A673 (cell line): ENCODE data around the gene PMM2.

ENCODE experiments used
- CTCF ChIP-seq: fragments of 300-800, 200-600 bp; sonication (generic); conservative IDR thresholded peaks from 2 replicates; pipeline ENCODE4 v1.5.1; 2017; ENCODE audit warnings: low read depth, mild to moderate bottlenecking, antibody characterized with exemption, low read length, moderate library complexity, mixed read lengths
- EZH2 ChIP-seq: fragments of 200-600 bp; sonication (generic); IDR thresholded peaks from 2 replicates; pipeline ENCODE4 v1.6.1; 2017; ENCODE audit warnings: borderline replicate concordance, low read depth, mild to moderate bottlenecking, mixed read lengths, antibody characterized with exemption, low read length; ENCODE audit not compliant: poor library complexity, severe bottlenecking

GRCh38 chr16:8777217-8777616 is 20.4 kb upstream of the PMM2 start:
- TF ChIP-seq EZH2 (no peak), CTCF (no peak)
